Measurements from ENCODE around the gene TAT.
A peak's percentile ranks its signal among the peaks of the same experiment; 100 is the strongest.

Gene TAT

DNA sequence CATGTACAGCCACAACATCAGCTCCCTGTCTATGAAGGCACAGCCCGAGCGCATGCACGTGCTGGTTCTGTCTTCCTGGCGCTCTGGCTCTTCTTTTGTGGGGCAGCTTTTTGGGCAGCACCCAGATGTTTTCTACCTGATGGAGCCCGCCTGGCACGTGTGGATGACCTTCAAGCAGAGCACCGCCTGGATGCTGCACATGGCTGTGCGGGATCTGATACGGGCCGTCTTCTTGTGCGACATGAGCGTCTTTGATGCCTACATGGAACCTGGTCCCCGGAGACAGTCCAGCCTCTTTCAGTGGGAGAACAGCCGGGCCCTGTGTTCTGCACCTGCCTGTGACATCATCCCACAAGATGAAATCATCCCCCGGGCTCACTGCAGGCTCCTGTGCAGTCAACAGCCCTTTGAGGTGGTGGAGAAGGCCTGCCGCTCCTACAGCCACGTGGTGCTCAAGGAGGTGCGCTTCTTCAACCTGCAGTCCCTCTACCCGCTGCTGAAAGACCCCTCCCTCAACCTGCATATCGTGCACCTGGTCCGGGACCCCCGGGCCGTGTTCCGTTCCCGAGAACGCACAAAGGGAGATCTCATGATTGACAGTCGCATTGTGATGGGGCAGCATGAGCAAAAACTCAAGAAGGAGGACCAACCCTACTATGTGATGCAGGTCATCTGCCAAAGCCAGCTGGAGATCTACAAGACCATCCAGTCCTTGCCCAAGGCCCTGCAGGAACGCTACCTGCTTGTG, 40.0 kb downstream of the TAT start:
- DNase-seq: no peak

DNA sequence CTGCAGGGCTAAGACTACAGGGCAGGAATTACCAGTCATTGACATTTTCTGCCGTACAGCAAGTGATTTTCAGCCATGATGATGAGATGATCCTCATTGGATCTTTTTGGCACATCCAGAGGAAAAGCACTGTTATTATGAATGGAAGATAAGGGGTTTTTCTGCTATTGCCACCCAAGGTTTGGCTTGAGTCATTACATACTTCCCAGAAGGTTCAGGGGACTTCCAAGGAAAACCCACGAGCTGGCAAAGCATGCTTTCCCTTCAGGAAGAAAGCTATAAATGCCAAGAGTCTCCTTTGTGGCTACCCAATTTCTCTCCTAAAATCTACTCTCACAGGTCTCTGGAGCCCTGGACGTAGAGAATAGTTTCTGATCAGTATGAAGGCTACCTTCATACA, 44.5 kb downstream of the TAT start:
- no peak for DNase-seq

DNA sequence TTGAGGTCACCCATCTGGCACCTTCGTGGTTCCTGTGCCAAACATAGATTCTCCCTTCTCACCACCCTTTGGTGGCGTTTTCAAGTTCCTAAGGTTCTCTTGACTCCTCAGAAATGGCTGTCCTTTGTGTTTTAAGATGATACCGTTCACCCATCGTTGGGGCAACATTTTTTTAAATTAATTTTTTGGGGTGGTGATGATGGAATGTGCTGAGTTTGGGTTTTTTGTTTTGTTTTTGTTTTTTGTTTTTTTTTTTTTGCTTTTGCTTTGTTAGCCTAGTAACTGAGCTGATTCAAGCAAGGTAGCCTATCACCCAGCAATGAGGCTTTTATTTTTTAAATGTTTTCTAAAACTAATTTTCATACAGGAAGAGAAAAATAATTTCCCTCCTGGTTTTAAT, 48.0 kb downstream of the TAT start:
- no peak for DNase-seq

DNA sequence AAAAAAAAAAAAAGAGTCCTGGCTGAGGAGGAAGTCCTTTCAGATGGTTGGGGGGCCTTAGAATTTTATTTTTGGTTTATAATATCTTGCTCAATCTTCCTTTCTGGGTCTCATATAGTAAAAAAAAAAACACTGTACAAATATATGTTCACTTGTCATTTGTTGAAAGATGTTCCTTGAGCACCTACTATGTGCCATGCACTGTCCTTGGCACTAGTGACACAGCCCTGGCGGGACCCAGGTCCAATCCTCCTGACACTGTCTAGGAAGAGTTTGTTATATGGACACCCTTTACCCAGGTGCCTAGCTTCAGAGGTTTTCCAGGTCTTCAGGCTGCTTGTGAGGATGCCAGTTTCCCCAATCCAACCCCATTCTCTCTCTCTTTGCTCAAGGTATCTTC, 48.6 kb downstream of the TAT start:
- DNase-seq: no peak

DNA sequence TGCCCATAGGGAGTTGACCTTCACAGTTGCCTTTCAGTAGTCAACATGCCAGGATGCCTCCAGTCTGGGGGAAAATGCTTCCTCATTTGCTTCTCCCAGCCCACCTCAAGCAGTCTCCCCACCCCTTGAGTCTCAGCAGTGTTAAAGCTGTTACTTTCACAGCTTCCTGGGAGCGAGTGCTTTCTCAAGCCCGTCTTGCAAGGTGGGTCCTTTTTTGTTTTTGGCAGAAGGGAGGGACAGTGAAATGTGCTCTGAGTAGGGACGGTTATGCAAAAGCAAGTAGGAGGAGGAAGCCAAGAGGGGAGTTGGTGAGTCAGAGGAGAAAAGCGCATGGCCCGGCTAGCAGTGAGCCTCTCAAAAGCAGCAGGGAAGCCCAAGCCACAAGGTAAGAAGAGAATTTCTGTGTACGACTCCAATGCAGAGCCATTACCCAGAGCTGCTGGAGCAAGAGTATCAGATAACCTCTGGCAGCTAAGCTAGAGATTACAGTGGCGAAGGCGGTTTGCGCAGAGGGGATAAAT, 50.7 kb downstream of the TAT start, which contains the start of gene CHST4:
Gene CHST4 (plus strand): TSS at position 316 of the 521 bp plus-strand sequence. CDS start 10,252 bp downstream, outside the sequence.
- DNase-seq: peak; percentile 42

DNA sequence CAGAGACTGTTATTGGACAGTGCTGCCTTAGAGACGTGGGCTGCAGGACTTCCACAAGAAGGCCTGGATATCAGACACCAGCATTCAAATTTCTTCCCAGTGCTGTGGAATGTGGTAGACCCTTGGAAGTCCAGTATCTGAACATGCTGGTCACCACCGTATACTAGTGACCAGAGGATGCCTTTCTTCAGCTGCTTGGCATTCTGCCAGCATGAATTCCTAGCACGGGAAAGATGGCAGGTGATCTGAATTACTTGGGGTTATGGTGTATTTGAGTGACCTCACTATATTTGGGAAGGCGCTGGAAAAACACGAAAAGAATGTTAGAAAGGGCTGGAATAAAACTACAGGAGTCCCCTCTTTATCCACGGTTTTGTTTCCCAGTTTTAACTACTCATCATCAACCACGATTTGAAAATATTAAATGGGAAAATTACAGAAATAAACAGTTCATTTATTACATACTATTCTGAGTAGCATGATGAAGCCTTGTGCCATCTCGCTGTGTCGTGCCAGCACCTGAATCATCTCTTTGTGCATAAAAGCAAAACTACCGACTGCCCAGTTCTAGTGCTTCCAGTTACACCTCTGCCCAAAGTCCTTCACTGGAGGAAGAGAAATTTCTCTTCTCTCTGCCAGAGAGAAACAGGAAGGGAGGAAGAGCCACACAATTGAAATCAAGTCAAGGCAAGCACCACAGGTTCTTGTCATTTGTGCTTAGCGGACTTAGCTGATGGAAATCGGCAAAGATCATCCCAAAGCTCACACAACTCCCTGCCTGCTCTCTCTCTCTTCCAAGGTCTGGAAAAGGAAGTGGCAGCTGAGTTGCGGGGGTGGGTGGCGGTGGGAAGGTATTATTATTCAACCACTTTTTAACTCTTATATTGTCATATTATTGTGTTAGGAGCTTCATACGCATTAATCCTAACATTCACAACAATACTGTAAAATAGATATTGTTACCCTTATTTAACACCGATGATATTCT, 52.0 kb downstream of the TAT start:
- no peak for DNase-seq

DNA sequence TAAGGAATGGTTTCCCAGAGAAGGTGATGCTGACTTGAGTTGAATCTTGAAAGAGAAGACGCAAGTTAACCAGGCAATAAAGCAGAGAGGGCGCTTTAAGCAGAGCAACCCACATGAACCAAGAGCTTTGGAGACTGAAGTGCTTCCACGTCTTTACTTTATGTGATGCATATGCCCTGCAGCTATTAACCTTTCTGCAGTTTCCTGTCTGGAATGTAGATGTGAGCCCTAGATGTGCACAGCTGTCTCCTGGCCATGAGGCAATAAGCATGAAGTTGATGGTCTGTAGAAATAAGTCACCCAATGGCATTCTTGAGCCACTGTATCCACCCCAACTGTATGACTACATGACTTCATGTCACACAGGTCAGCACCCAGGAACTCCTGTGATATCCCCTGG, 56.3 kb downstream of the TAT start:
- DNase-seq: no peak

Data from MV-4-11 (cell line).